Measurements from ENCODE around the gene SMYD4.
"Not testable (repeated sequence)": the region's sequence is repeated elsewhere in the genome, so short reads cannot be mapped to it uniquely, and the experiment has no call there.

SMYD4 gene

GRCh38 chr17:1829216-1829591, 498 bp downstream of the SMYD4 start:
- no peak for DNase-seq

- DNase-seq: no peak
Observed at GRCh38 chr17:1820528-1821252, 9.0 kb downstream of the SMYD4 start.

- no peak for DNase-seq
Observed at GRCh38 chr17:1813088-1813487, 16.6 kb downstream of the SMYD4 start.

GRCh38 chr17:1810450-1811103, 19.1 kb downstream of the SMYD4 start:
- DNase-seq: no peak

- not testable (repeated sequence) for DNase-seq
Observed at GRCh38 chr17:1809815-1810214, 19.9 kb downstream of the SMYD4 start.

- DNase-seq: no peak
Observed at GRCh38 chr17:1808644-1809043, 21.1 kb downstream of the SMYD4 start.

- no peak for DNase-seq
Observed at GRCh38 chr17:1807890-1808289, 21.8 kb downstream of the SMYD4 start.

- no peak for DNase-seq
Observed at GRCh38 chr17:1803280-1803679, 26.4 kb downstream of the SMYD4 start.

- DNase-seq: no peak
Observed at GRCh38 chr17:1802429-1802828, 27.3 kb downstream of the SMYD4 start.

- DNase-seq: no peak
Observed at GRCh38 chr17:1800712-1801111, 29.0 kb downstream of the SMYD4 start.

GRCh38 chr17:1800240-1800639, 29.5 kb downstream of the SMYD4 start:
- DNase-seq: no peak

GRCh38 chr17:1797846-1798245, 31.9 kb downstream of the SMYD4 start:
- DNase-seq: not testable (repeated sequence)

- DNase-seq: no peak
Observed at GRCh38 chr17:1797323-1797722, 32.4 kb downstream of the SMYD4 start.

GRCh38 chr17:1796800-1797199, 32.9 kb downstream of the SMYD4 start:
- no peak for DNase-seq

- no peak for DNase-seq
Observed at GRCh38 chr17:1793447-1793806, 36.3 kb downstream of the SMYD4 start.

GRCh38 chr17:1792495-1793446, 36.9 kb downstream of the SMYD4 start:
- DNase-seq: no peak

- DNase-seq: no peak
Observed at GRCh38 chr17:1789936-1790335, 39.8 kb downstream of the SMYD4 start.

- no peak for DNase-seq
Observed at GRCh38 chr17:1787301-1787902, 42.3 kb downstream of the SMYD4 start.

GRCh38 chr17:1786708-1787107, 43.0 kb downstream of the SMYD4 start:
- DNase-seq: no peak

GRCh38 chr17:1785930-1786329, 43.8 kb downstream of the SMYD4 start:
- no peak for DNase-seq

GRCh38 chr17:1783834-1784611, 45.7 kb downstream of the SMYD4 start:
- no peak for DNase-seq

- no peak for DNase-seq
Observed at GRCh38 chr17:1783271-1783670, 46.4 kb downstream of the SMYD4 start.
